Upper lobe of right lung (tissue), 1 donor: Measurements from ENCODE around the gene VSIR. TPM values are rescaled to one million over a fixed set of nuclear protein-coding genes. Genes with fewer than 3 reads are reported as not detected.

Source experiments
- ATAC-seq: fragments of 200-7000 bp; cut with Tn5 transposase; one replicate; pipeline ENCODE4 v1.9.1; 2020; ENCODE audit warnings: mild to moderate bottlenecking, moderate library complexity
- DNase-seq: peaks from one replicate; pipeline ENCODE4 v3.0.0-alpha.2; 2020
- H3K27ac ChIP-seq: fragments of 200-600 bp; one replicate; pipeline ENCODE4 v1.8.0; 2022
- H3K27me3 ChIP-seq: fragments of 200-600 bp; one replicate; pipeline ENCODE4 v1.8.0; 2022; ENCODE audit warnings: mild to moderate bottlenecking
- H3K36me3 ChIP-seq: fragments of 200-600 bp; one replicate; pipeline ENCODE4 v1.8.0; 2022
- H3K4me1 ChIP-seq: fragments of 200-600 bp; one replicate; pipeline ENCODE4 v1.8.0; 2022
- H3K4me3 ChIP-seq: fragments of 200-600 bp; one replicate; pipeline ENCODE4 v1.8.0; 2022; ENCODE audit warnings: mild to moderate bottlenecking
- H3K9me3 ChIP-seq: fragments of 200-600 bp; one replicate; pipeline ENCODE4 v1.8.0; 2022
- CTCF ChIP-seq: fragments of 200-600 bp; IDR thresholded peaks from one replicate; pipeline ENCODE4 v1.8.0; 2022; ENCODE audit warnings: antibody characterized with exemption
- intact Hi-C: fragments of 100-400 bp; cut with DNase I; formaldehyde crosslinking; loops from one replicate; pipeline ENCODE4 v1.11.0; 2022
- total RNA-seq: library from RNA; stranded (reverse); fragmentation: NEBNext Ultra II Directional; extraction: Animal tissue kit (Norgen Biotek cat#: 25700); gene quantifications from one replicate; pipeline ENCODE4 v1.2.1, GENCODE V29; 2021
- donor health status: DM: no; HTN: yes; CAD: no; lungs with severe emphysema.

The VSIR gene
- total RNA-seq, 1 donor from 2014 or later, result 128 TPM

GRCh38 chr10:71743089-71743838, 30.1 kb downstream of the VSIR start:
- no peak for DNase-seq
- ATAC-seq, result no peak
- Histone ChIP-seq H3K4me1 (peaks cover 35% of the 10 kb centered on the region), H3K27ac (no peak overlapping the region), H3K4me3 (no peak overlapping the region), H3K27me3 (no peaks in the 10 kb centered on the region), H3K36me3 (no peaks in the 10 kb centered on the region), H3K9me3 (no peaks in the 10 kb centered on the region)
- intact Hi-C loops, result no loop called here
- no peak for TF ChIP-seq CTCF

GRCh38 chr10:71742301-71743088, 30.8 kb downstream of the VSIR start:
- no peaks in the 10 kb centered on the region for H3K9me3 ChIP-seq
- no peak for TF ChIP-seq CTCF
- ATAC-seq, result no peak
- H3K27me3 ChIP-seq, result no peaks in the 10 kb centered on the region
- peaks cover 35% of the 10 kb centered on the region for H3K4me1 ChIP-seq
- H3K27ac ChIP-seq, result no peak overlapping the region
- intact Hi-C loops, result no loop called here
- H3K4me3 ChIP-seq, result no peak overlapping the region
- no peak for DNase-seq
- no peaks in the 10 kb centered on the region for H3K36me3 ChIP-seq

GRCh38 chr10:71741671-71742070, 31.6 kb downstream of the VSIR start:
- Histone ChIP-seq H3K27ac (no peak overlapping the region), H3K9me3 (no peaks in the 10 kb centered on the region), H3K4me3 (no peak overlapping the region), H3K4me1 (peaks cover 35% of the 10 kb centered on the region), H3K27me3 (no peaks in the 10 kb centered on the region), H3K36me3 (no peaks in the 10 kb centered on the region)
- no peak for DNase-seq
- no peak for TF ChIP-seq CTCF
- no peak for ATAC-seq
- intact Hi-C loops, result no loop called here

- no peak for DNase-seq
- Histone ChIP-seq H3K9me3 (no peaks in the 10 kb centered on the region), H3K27me3 (no peaks in the 10 kb centered on the region), H3K4me3 (no peak overlapping the region), H3K36me3 (no peaks in the 10 kb centered on the region), H3K4me1 (peaks cover 35% of the 10 kb centered on the region), H3K27ac (no peak overlapping the region)
- no peak for TF ChIP-seq CTCF
- no peak for ATAC-seq
- intact Hi-C loops, result no loop called here
Observed at GRCh38 chr10:71741029-71741428, 32.3 kb downstream of the VSIR start.

GRCh38 chr10:71740069-71740653, 33.2 kb downstream of the VSIR start:
- Histone ChIP-seq H3K27me3 (no peaks in the 10 kb centered on the region), H3K9me3 (no peaks in the 10 kb centered on the region), H3K36me3 (no peaks in the 10 kb centered on the region), H3K4me1 (peaks cover 38% of the 10 kb centered on the region), H3K4me3 (no peak overlapping the region), H3K27ac (no peak overlapping the region)
- intact Hi-C loops, result no loop called here
- ATAC-seq (peak; percentile 8), DNase-seq (no peak)
- no peak for TF ChIP-seq CTCF
